Gastrocnemius medialis (tissue), 4 donors: ENCODE data around the gene KLHL8.

Source experiments
- POLR2A ChIP-seq, 2 donors: fragments of 450-650 bp; IDR thresholded peaks; one replicate each; pipeline ENCODE4 v1.6.1; 2017; ENCODE audit warnings: antibody characterized with exemption in 2 of 2, mild to moderate bottlenecking in 2 of 2, moderate library complexity in 2 of 2
- TF ChIP-seq, protein P1 (sequence below), 5 experiments: fragments of 450-650 bp in 3 of 5; fragments of 200-600 bp in 2 of 5; sonication (generic) in 2 of 5; IDR thresholded peaks in 4 of 5; conservative IDR thresholded peaks in 1 of 5; 1 replicate in 4 of 5; 2 replicates in 1 of 5; pipeline ENCODE4 v1.5.1; 2016 to 2019; ENCODE audit warnings: antibody characterized with exemption in 5 of 5, mild to moderate bottlenecking in 3 of 5, moderate library complexity in 3 of 5

DNA sequence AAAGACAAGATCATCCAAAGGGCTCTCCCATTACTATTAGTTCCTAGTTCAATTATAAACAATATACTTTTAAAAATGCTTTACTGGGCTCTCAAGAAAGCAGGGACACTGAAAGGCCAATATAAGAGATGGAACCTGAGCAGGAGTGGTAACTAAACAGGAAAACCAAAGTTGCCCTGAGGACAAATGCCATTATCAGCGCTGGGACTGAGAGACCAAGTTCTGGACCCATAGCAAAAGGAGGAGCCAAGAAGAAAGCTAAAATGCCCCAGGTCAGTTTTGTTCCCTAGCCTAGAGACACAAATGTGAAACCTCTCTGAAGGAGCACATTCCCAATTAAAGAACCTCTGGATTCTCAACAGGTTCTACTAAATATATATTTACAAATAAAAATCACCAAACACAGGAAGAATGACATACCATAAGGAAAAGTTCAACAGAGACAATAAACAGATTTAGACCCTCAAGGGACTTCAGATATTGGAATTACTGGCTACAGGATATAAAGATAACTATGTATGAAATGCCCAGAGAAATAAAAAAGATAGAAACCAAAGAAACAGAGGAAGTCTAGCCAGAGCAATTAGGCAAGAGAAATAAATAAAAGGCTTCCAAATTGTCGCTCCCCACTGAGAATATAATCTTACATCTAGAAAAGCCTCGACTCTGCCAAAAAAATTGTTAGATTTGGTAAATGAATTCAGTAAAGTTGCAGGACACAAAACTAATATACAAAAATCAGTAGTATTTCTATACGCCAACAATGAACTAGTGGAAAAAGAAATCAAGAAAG, 67.1 kb downstream of the KLHL8 start:
- TF ChIP-seq, protein P1, sequence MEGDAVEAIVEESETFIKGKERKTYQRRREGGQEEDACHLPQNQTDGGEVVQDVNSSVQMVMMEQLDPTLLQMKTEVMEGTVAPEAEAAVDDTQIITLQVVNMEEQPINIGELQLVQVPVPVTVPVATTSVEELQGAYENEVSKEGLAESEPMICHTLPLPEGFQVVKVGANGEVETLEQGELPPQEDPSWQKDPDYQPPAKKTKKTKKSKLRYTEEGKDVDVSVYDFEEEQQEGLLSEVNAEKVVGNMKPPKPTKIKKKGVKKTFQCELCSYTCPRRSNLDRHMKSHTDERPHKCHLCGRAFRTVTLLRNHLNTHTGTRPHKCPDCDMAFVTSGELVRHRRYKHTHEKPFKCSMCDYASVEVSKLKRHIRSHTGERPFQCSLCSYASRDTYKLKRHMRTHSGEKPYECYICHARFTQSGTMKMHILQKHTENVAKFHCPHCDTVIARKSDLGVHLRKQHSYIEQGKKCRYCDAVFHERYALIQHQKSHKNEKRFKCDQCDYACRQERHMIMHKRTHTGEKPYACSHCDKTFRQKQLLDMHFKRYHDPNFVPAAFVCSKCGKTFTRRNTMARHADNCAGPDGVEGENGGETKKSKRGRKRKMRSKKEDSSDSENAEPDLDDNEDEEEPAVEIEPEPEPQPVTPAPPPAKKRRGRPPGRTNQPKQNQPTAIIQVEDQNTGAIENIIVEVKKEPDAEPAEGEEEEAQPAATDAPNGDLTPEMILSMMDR (IDR thresholded peaks at IDR 0.05 in 4 of 5, conservative IDR thresholded peaks at IDR 0.05 in 1 of 5): no peak
- no peak for TF ChIP-seq POLR2A (IDR thresholded peaks at IDR 0.05)
